IPS-15b (cell line): ENCODE data around the gene USH1G.
"Not testable (repeated sequence)": the region's sequence is repeated elsewhere in the genome, so short reads cannot be mapped to it uniquely, and the experiment has no call there.

Experiments used
- H3K27me3 ChIP-seq: one replicate; pipeline ENCODE4 v1.6.1; 2013; ENCODE audit warnings: low read length; ENCODE audit not compliant: control insufficient read depth, insufficient read depth
- H3K36me3 ChIP-seq: one replicate; pipeline ENCODE4 v1.6.1; 2013; ENCODE audit warnings: low read length; ENCODE audit not compliant: control insufficient read depth, insufficient read depth
- H3K4me1 ChIP-seq: one replicate; pipeline ENCODE4 v1.6.1; 2013; ENCODE audit warnings: mild to moderate bottlenecking, low read length; ENCODE audit not compliant: control insufficient read depth, insufficient read depth
- H3K4me3 ChIP-seq: one replicate; pipeline ENCODE4 v1.5.1; 2013; ENCODE audit warnings: low read depth, low read length
- H3K9ac ChIP-seq: one replicate; pipeline ENCODE4 v1.6.1; 2013; ENCODE audit warnings: low read depth, mild to moderate bottlenecking, low read length
- H3K9me3 ChIP-seq: one replicate; pipeline ENCODE4 v1.6.1; 2013; ENCODE audit warnings: mild to moderate bottlenecking, low read length; ENCODE audit not compliant: control insufficient read depth, insufficient read depth

USH1G gene

GRCh38 chr17:74875155-74875976 lies 47.7 kb downstream of the USH1G start:
- Histone ChIP-seq H3K27me3 (peaks cover 8% of the 10 kb centered on the region), H3K9ac (no peak overlapping the region), H3K9me3 (no peaks in the 10 kb centered on the region), H3K36me3 (peaks cover 4% of the 10 kb centered on the region), H3K4me1 (peaks cover 3% of the 10 kb centered on the region), H3K4me3 (no peak overlapping the region)

GRCh38 chr17:74874615-74875037 lies 48.4 kb downstream of the USH1G start:
- no peak overlapping the region for H3K9ac ChIP-seq
- H3K27me3 ChIP-seq: peaks cover 6% of the 10 kb centered on the region
- H3K36me3 ChIP-seq: peaks cover 4% of the 10 kb centered on the region
- H3K9me3 ChIP-seq: no peaks in the 10 kb centered on the region
- H3K4me1 ChIP-seq: peaks cover 3% of the 10 kb centered on the region
- H3K4me3 ChIP-seq: no peak overlapping the region

GRCh38 chr17:74873874-74874614 lies 49.0 kb downstream of the USH1G start:
- H3K4me3 ChIP-seq: peak overlapping the region; percentile 77
- H3K4me1 ChIP-seq: peaks cover 3% of the 10 kb centered on the region
- peak overlapping the region; percentile 76 for H3K9ac ChIP-seq
- peaks cover 6% of the 10 kb centered on the region for H3K27me3 ChIP-seq
- H3K9me3 ChIP-seq: no peaks in the 10 kb centered on the region
- peaks cover 4% of the 10 kb centered on the region for H3K36me3 ChIP-seq

- Histone ChIP-seq H3K9ac (peak overlapping the region; percentile 76), H3K4me1 (peaks cover 3% of the 10 kb centered on the region), H3K9me3 (no peaks in the 10 kb centered on the region), H3K36me3 (peaks cover 4% of the 10 kb centered on the region), H3K4me3 (peak overlapping the region; percentile 97), H3K27me3 (peaks cover 6% of the 10 kb centered on the region)
These were observed 49.8 kb downstream of the USH1G start for GRCh38 chr17:74873037-74873873.

- Histone ChIP-seq H3K9me3 (no peaks in the 10 kb centered on the region), H3K4me1 (peaks cover 3% of the 10 kb centered on the region), H3K9ac (peak within 1 kb of the TSS; percentile 96), H3K36me3 (peaks cover 4% of the 10 kb centered on the region), H3K4me3 (peak within 1 kb of the TSS; percentile 97), H3K27me3 (peaks cover 6% of the 10 kb centered on the region)
These were observed 50.6 kb downstream of the USH1G start, which contains the start of gene FDXR for GRCh38 chr17:74872313-74873036. Gene FDXR, minus strand, starts transcription at chr17:74872994. Its CDS starts 50 bp downstream, at chr17:74872944.

- Histone ChIP-seq H3K4me3 (peak overlapping the region; percentile 97), H3K9me3 (no peaks in the 10 kb centered on the region), H3K9ac (no peak overlapping the region), H3K27me3 (peaks cover 6% of the 10 kb centered on the region), H3K36me3 (peaks cover 7% of the 10 kb centered on the region), H3K4me1 (peaks cover 3% of the 10 kb centered on the region)
These were observed 51.5 kb downstream of the USH1G start for GRCh38 chr17:74871356-74872076.

GRCh38 chr17:74870512-74870911 lies 52.5 kb downstream of the USH1G start:
- Histone ChIP-seq H3K4me3 (no peak overlapping the region), H3K27me3 (peaks cover 6% of the 10 kb centered on the region), H3K4me1 (no peaks in the 10 kb centered on the region), H3K9me3 (no peaks in the 10 kb centered on the region), H3K36me3 (peaks cover 11% of the 10 kb centered on the region), H3K9ac (no peak overlapping the region)

GRCh38 chr17:74870028-74870427 lies 53.0 kb downstream of the USH1G start:
- peaks cover 13% of the 10 kb centered on the region for H3K36me3 ChIP-seq
- H3K27me3 ChIP-seq, H3K9me3 ChIP-seq, H3K4me3 ChIP-seq, H3K9ac ChIP-seq, H3K4me1 ChIP-seq: not testable (repeated sequence)

- Histone ChIP-seq H3K27me3 (peaks cover 6% of the 10 kb centered on the region), H3K36me3 (peaks cover 16% of the 10 kb centered on the region), H3K9me3 (no peaks in the 10 kb centered on the region)
These were observed 54.2 kb downstream of the USH1G start for GRCh38 chr17:74868908-74869255.

GRCh38 chr17:74868251-74868907 lies 54.7 kb downstream of the USH1G start:
- Histone ChIP-seq H3K4me1 (no peaks in the 10 kb centered on the region), H3K36me3 (peaks cover 19% of the 10 kb centered on the region), H3K4me3 (no peak overlapping the region), H3K27me3 (peaks cover 6% of the 10 kb centered on the region), H3K9me3 (no peaks in the 10 kb centered on the region), H3K9ac (no peak overlapping the region)

More at GRCh38 chr17:74868908-74869255, 54.2 kb downstream of the USH1G start:
- H3K4me1 ChIP-seq: no peaks in the 10 kb centered on the region
- H3K9ac ChIP-seq: no peak overlapping the region
- H3K4me3 ChIP-seq: no peak overlapping the region
